Small intestine (tissue), 7 donors: ENCODE results near the gene FGD1. TPM values are rescaled to one million over a fixed set of nuclear protein-coding genes. Genes with fewer than 3 reads are reported as not detected.

Experiments used
- DNase-seq, 2 donors: peaks; one replicate each; pipeline versions ENCODE4 v3.0.0 to v3.0.0-alpha.2; 2013
- FAIRE-seq: peaks from 2 replicates; lab custom pipeline; 2012; peaks lifted over from hg19 to GRCh38; lab: Jason Lieb, UNC
- H3K27ac ChIP-seq, 3 donors: one replicate each; pipeline ENCODE4 v1.5.1; 2013; ENCODE audit warnings: low read length in 2 of 3, mild to moderate bottlenecking in 2 of 3, control low read depth in 1 of 3, inconsistent platforms in 1 of 3, low read depth in 1 of 3, moderate library complexity in 1 of 3
- H3K27me3 ChIP-seq, 3 donors: one replicate each; pipeline ENCODE4 v1.6.1; 2013; ENCODE audit warnings: low read length in 3 of 3, inconsistent platforms in 1 of 3; ENCODE audit not compliant: control insufficient read depth in 3 of 3, insufficient read depth in 3 of 3
- H3K36me3 ChIP-seq, 3 donors: one replicate each; pipeline ENCODE4 v1.6.1; 2013; ENCODE audit warnings: low read length in 3 of 3, inconsistent platforms in 1 of 3, low read depth in 1 of 3, mild to moderate bottlenecking in 1 of 3, moderate library complexity in 1 of 3; ENCODE audit not compliant: control insufficient read depth in 3 of 3, insufficient read depth in 2 of 3
- H3K4me1 ChIP-seq, 3 donors: one replicate each; pipeline ENCODE4 v1.6.1; 2013; ENCODE audit warnings: low read length in 2 of 3, inconsistent platforms in 1 of 3, low read depth in 1 of 3, mild to moderate bottlenecking in 1 of 3, moderate library complexity in 1 of 3; ENCODE audit not compliant: control insufficient read depth in 3 of 3, insufficient read depth in 2 of 3
- H3K4me3 ChIP-seq, 3 donors: one replicate each; pipeline ENCODE4 v1.5.1; 2013; ENCODE audit warnings: low read length in 3 of 3, control low read depth in 1 of 3, inconsistent platforms in 1 of 3, low read depth in 1 of 3, mild to moderate bottlenecking in 1 of 3, moderate library complexity in 1 of 3
- H3K9me3 ChIP-seq, 2 donors: one replicate each; pipeline ENCODE4 v1.6.1; 2013; ENCODE audit warnings: low read depth in 1 of 2, low read length in 1 of 2; ENCODE audit not compliant: control insufficient read depth in 2 of 2, insufficient read depth in 1 of 2
- WGBS, 3 donors: extraction: QIAGEN DNeasy Blood & Tissue Kit; methylation state at CpG; one replicate each; pipeline ENCODE4 v1.1.7; 2013; 5-methylcytosine and 5-hydroxymethylcytosine counted together
- polyA plus RNA-seq, 4 donors: library from polyadenylated mRNA; stranded (reverse) in 3 of 4; unstranded in 1 of 4; fragments of 200-250 nt in 3 of 4; fragments of 120-200 nt in 1 of 4; gene quantifications; one replicate each; pipeline versions ENCODE4 v1.2.1 to v1.2.3, GENCODE V29; 2013
- donor health status: healthy with polysubstance abuse.
- donor health status: control.
- donor health status: control.
- donor health status: Bipolar disorder and iron deficiency.
- donor health status: healthy.

FGD1 gene
- polyA plus RNA-seq, 4 donors = 0.81 to 7.7 (median 1.9) TPM

DNA sequence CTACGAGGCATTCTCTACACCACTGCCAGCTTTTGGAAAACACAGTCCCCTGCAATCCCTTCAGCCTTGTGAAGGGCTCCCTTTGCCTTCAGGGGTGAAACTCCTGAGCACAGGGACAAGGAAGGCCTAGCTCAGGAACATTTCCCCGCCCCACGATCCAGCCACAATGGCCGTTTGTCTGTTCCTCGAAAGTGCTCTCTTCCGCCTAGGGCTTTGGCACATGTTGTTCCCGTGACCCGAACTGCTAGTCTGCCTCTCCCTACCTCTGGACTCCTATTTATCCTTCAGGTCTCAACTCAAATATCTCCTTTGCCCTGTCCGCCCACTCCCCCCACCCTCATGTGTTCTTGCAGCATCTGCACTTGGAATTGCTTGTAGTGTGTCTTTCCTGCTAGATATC is 12.1 kb downstream of the FGD1 start:
- WGBS, 3 donors = 62 to 79% (median 74%) methylated on average over 6 to 9 of the region's 9 CpGs

DNA sequence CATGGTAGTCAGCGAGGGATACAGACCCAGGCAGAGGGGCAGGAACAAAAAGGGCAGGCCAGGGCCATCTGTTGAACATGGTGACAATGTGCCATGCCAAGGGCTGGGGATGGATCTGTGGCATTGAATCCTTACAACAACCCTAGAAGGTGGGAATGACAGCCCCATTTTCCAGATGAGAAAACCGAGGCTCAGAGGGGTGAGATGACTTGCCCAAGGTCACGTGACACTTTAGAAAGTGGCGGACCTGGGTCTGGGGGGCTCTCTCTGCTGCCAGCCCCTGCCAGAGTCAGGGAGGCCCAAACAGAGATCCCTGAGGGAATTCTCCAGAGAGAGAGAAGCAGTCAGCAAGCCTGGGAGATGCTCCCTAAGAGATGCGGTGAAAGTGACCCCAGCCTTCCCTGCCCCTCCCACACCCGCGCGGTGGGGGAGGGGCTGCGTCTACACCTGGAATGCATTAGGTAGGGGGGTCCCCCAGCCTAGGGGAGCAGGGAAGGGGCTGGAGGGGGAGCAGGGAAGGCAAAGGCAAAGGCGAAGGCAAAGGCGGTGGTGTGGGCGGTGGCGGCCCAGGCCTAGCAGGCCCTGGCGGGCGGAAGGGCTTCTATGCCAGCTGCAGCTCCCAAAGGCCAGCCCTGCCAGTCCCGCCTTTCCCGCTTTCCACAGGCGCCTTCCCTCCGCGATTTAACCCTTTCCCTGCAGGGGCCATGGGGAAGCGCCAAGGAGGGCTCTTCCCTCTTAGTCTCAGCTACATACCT is 13.0 kb downstream of the FGD1 start:
- no peak for DNase-seq
- FAIRE-seq = no peak
- Histone ChIP-seq H3K4me3 (no peak overlapping the region), H3K4me1 (peaks cover 0 to 10% (median 0%) of the 10 kb centered on the region in 3 donors), H3K27ac (peak overlapping the region in 2 of 3 donors; percentile 65 to 66), H3K36me3 (no peaks in the 10 kb centered on the region), H3K9me3 (no peaks in the 10 kb centered on the region), H3K27me3 (no peaks in the 10 kb centered on the region)
- 44 to 53% (median 47%) methylated on average over 9 to 21 of the region's 21 CpGs for WGBS, 3 donors

More for the DNA sequence above, 12.1 kb downstream of the FGD1 start:
- Histone ChIP-seq H3K4me1 (peaks cover 0 to 9% (median 0%) of the 10 kb centered on the region in 3 donors), H3K27me3 (no peaks in the 10 kb centered on the region), H3K27ac (peak overlapping the region in 1 of 3 donors; percentile 34), H3K9me3 (no peaks in the 10 kb centered on the region), H3K4me3 (no peak overlapping the region), H3K36me3 (no peaks in the 10 kb centered on the region)
- no peak for FAIRE-seq
- no peak for DNase-seq

DNA sequence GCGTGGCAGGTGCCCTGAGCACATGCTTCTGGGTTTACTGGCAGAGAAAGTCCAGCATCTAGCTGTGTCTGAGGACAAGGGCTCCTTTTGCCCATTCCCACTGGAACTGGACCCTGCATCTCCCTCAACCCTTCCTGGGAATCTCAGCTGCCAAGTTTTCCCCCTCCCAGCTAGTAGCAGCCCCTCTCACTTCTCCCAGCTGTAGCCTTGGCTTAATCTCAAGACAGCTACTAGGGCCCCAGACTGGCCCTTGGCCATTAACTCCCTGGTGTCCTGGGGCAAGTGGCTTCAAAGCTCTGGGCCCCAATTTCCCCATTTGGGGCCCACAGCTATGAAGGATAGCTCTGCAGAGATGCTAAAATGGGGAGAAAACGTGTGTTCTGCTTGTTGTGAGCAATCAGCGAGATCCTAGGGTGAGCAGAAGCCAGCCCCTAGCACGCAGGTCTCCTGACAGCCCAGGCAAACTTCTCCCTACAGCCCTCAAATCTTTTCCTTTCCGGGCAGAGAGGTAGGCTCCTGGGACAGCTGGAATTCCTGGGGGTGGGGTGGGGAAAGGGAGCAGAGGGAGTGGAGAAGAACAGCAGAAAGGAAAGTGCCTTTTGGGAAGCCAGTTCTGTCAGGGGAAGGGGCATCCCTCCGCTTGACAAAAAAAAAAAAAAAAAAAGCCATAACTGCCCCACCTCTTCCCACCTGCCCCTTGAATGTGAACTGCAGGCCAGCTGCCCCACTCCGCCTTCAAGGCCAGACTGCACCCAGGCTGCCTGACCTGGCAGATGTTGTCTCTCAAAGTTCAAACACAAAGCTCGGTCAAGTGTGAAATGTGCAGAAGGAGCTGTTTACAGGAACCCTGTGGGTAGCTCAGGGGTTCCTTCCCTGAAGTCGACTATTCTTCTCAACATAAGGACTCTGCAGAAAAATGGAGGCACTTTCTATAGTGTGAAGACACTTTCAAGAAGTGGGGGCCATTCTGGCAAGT is 16.6 kb downstream of the FGD1 start:
- Histone ChIP-seq H3K36me3 (no peaks in the 10 kb centered on the region), H3K4me1 (peaks cover 0 to 10% (median 0%) of the 10 kb centered on the region in 3 donors), H3K9me3 (no peaks in the 10 kb centered on the region), H3K4me3 (no peak overlapping the region), H3K27me3 (no peaks in the 10 kb centered on the region), H3K27ac (no peak overlapping the region)
- DNase-seq (no peak), FAIRE-seq (no peak)
- WGBS, 3 donors = 31 to 45% (median 38%) methylated on average over 8 of the region's 9 CpGs

DNA sequence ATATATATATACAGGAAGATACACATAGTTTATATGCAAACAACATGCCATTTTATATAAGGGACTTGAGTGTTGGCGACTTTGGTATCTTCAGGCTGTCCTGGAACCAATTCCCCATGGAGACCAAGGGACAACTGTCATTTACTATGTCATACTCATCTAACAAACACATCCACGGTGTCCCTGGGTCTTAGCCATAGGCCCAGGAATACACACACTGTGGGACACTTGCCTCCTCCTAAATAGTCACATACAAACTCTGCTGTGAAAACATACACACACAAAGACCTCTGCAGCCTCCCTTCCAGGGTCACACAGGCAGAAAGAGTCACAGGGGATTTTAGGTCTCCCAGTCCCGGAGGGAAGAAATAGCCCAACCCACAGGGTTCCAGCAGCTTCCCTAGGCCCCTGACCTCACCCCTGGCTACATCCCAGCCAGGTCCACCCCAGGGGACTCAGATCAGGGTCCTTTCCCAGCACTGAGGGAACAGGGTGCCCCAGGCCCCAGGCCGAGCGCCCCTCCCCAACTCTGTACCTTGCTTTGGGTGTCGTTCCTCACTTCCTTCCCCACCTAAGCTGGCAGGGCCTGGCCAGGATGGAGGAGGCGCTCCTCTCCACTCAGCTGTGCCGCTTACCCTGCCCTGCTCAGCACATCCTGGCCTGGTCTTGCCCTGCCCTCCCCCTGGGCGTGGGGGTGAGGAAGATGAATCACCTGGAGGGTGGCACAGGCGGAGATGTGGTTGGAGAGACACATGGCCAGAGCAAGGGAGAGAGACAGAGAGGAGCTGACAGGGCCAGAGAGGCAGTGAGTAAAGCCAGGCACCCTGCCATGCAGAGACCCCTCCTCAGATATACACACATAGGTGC is 21.8 kb downstream of the FGD1 start:
- Histone ChIP-seq H3K27ac (no peak overlapping the region), H3K36me3 (peaks cover 0 to 6% (median 0%) of the 10 kb centered on the region in 3 donors), H3K4me1 (peaks cover 0 to 3% (median 0%) of the 10 kb centered on the region in 3 donors), H3K27me3 (no peaks in the 10 kb centered on the region), H3K9me3 (no peaks in the 10 kb centered on the region), H3K4me3 (no peak overlapping the region)
- FAIRE-seq = no peak
- no peak for DNase-seq
- WGBS, 3 donors = 72 to 86% (median 82%) methylated on average over 6 to 10 of the region's 10 CpGs

DNA sequence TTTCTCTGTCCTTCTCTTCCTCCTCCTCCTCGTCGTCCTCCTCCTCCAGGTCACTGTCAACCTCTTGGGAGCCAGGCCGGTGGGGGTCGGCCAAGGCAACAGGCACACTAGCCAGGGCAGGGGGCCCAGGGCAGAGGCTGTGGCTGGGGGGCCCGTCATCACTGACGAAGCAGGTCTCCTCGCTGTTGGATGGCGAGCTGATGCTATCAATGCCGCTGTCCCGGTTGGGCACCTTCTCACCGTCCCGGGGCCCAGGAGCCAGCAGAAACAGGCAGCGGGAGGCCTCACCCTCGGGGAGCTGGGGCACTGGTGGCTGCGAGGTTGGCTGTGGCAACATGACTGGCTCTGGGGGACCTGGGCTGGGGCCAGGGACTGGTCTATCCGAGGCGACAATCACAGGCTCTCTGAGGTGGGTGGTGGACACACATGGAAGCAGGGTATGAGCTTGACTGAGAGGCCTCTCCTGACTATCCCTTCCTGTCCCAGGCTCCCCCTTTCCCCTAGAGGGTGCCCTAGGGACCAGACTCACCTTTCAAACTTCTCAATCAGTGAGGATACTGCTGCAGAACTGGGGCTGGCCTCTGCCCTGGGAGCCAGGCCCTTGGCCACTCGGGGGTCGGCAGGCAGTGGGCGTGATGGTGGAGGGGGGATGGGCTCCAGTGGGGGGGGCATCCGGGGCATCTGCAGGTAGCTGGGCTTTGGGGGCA is 25.8 kb downstream of the FGD1 start:
- no peaks in the 10 kb centered on the region for H3K27me3 ChIP-seq
- peaks cover 0 to 21% (median 0%) of the 10 kb centered on the region in 3 donors for H3K36me3 ChIP-seq
- DNase-seq = no peak
- no peaks in the 10 kb centered on the region for H3K4me1 ChIP-seq
- no peaks in the 10 kb centered on the region for H3K9me3 ChIP-seq
- H3K27ac ChIP-seq = no peak overlapping the region
- no peak for FAIRE-seq
- WGBS, 3 donors = 87 to 91% (median 90%) methylated on average over 11 to 21 of the region's 21 CpGs
- no peak overlapping the region for H3K4me3 ChIP-seq

DNA sequence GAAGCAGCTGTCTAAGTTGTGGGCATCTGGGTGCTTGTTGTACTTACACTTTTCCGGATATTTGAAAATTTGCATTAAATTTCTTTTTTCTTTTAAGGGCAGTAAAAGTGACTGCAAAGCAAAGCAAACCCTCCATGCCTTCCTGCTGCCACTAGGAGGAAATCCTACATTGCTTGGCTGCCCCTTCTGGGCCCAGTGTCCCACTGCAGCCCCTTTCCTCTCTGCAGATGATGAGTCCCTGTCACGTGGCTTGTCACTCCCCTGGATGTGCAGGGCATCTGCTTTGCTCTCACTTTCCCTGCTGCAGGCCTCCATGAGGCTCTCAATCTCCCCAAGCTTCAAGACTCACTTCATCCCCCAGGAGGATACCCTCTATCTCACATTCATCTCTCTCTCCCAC is 43.1 kb downstream of the FGD1 start:
- no peak for FAIRE-seq
- Histone ChIP-seq H3K36me3 (peaks cover 0 to 10% (median 0%) of the 10 kb centered on the region in 3 donors), H3K4me3 (no peak overlapping the region), H3K27me3 (no peaks in the 10 kb centered on the region), H3K27ac (no peak overlapping the region), H3K4me1 (no peaks in the 10 kb centered on the region), H3K9me3 (no peaks in the 10 kb centered on the region)
- DNase-seq = no peak
- WGBS, 3 donors = 41 to 60% (median 45%) methylated on average over 2 of the region's 2 CpGs

DNA sequence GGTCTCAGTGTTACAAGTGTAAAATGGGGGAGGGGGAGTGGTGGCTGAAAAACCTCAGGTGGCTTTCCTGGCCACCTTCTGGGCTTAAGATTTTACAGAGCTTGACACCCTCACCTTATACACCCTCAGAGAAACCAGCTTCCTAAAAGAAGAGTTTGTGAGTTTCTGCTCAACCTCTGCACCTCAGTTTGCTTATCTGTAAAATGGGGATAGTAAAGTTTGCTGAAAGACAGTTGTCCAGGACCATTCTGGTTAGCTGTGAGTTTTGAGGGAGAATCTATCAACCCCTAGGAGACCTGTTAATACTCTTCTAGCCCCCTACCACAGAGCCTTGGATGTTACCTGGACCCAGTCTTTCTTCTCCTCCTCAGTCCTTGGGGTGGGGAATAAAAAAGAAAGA is 46.1 kb downstream of the FGD1 start:
- no peak for FAIRE-seq

More for the DNA sequence above, 46.1 kb downstream of the FGD1 start:
- H3K36me3 ChIP-seq = peaks cover 0 to 19% (median under 1%) of the 10 kb centered on the region in 3 donors
- H3K27ac ChIP-seq = no peak overlapping the region
- no peaks in the 10 kb centered on the region for H3K9me3 ChIP-seq
- no peak for DNase-seq
- H3K4me3 ChIP-seq = no peak overlapping the region
- H3K4me1 ChIP-seq = no peaks in the 10 kb centered on the region
- no peaks in the 10 kb centered on the region for H3K27me3 ChIP-seq
